Activated CD4-positive, alpha-beta T cell treated with anti-CD3 and anti-CD28 coated beads, Interleukin-2, amount 10 ng/mL, durations not matched to agents 24 days and 14 days (primary cell): ENCODE measurements around the gene ACTL7B. TPM values are rescaled to one million over a fixed set of nuclear protein-coding genes. Genes with fewer than 3 reads are reported as not detected.
A peak's percentile ranks its signal among the peaks of the same experiment; 100 is the strongest.
"Not testable (repeated sequence)": the region's sequence is repeated elsewhere in the genome, so short reads cannot be mapped to it uniquely, and the experiment has no call there.

Experiments used
- DNase-seq: peaks from one replicate; pipeline ENCODE4 v3.0.0; 2022
- H3K27ac Mint-ChIP-seq: one replicate; pipeline ENCODE4 v1.8.0; 2022; ENCODE audit warnings: mild to moderate bottlenecking, mixed read lengths
- H3K27me3 Mint-ChIP-seq: one replicate; pipeline ENCODE4 v1.8.0; 2022; ENCODE audit warnings: mixed read lengths
- H3K36me3 Mint-ChIP-seq: one replicate; pipeline ENCODE4 v1.8.0; 2022; ENCODE audit warnings: low read depth, mild to moderate bottlenecking, mixed read lengths
- H3K4me1 Mint-ChIP-seq: one replicate; pipeline ENCODE4 v1.8.0; 2021; ENCODE audit warnings: mixed read lengths
- H3K4me3 Mint-ChIP-seq: one replicate; pipeline ENCODE4 v1.8.0; 2022; ENCODE audit warnings: mild to moderate bottlenecking, moderate library complexity, mixed read lengths
- H3K9me3 Mint-ChIP-seq: one replicate; pipeline ENCODE4 v1.8.0; 2021; ENCODE audit warnings: mixed read lengths
- intact Hi-C: fragments of 100-400 bp; cut with micrococcal nuclease; formaldehyde crosslinking; loops from one replicate; pipeline ENCODE4 v1.15.1; 2023
- total RNA-seq: library from RNA; stranded (reverse); gene quantifications from 2 replicates; pipeline ENCODE4 v1.2.3, GENCODE V29; 2022

ACTL7B gene
- total RNA-seq, 1 donor from 2014 or later: not detected

- Mint-ChIP-seq H3K27ac (no peak overlapping the region), H3K9me3 (no peaks in the 10 kb centered on the region), H3K4me3 (no peak overlapping the region), H3K27me3 (peaks cover 5% of the 10 kb centered on the region), H3K36me3 (no peaks in the 10 kb centered on the region), H3K4me1 (peaks cover 9% of the 10 kb centered on the region)
- no peak for DNase-seq
- intact Hi-C loops: no loop called here
Measured at GRCh38 chr9:108844856-108845255, 10.9 kb downstream of the ACTL7B start.

- intact Hi-C loops: no loop called here
- H3K4me3 Mint-ChIP-seq: no peak overlapping the region
- no peak for DNase-seq
- no peaks in the 10 kb centered on the region for H3K9me3 Mint-ChIP-seq
- peaks cover 9% of the 10 kb centered on the region for H3K4me1 Mint-ChIP-seq
- no peak overlapping the region for H3K27ac Mint-ChIP-seq
- no peaks in the 10 kb centered on the region for H3K36me3 Mint-ChIP-seq
- peaks cover 5% of the 10 kb centered on the region for H3K27me3 Mint-ChIP-seq
Measured at GRCh38 chr9:108844391-108844790, 11.4 kb downstream of the ACTL7B start.

DNA sequence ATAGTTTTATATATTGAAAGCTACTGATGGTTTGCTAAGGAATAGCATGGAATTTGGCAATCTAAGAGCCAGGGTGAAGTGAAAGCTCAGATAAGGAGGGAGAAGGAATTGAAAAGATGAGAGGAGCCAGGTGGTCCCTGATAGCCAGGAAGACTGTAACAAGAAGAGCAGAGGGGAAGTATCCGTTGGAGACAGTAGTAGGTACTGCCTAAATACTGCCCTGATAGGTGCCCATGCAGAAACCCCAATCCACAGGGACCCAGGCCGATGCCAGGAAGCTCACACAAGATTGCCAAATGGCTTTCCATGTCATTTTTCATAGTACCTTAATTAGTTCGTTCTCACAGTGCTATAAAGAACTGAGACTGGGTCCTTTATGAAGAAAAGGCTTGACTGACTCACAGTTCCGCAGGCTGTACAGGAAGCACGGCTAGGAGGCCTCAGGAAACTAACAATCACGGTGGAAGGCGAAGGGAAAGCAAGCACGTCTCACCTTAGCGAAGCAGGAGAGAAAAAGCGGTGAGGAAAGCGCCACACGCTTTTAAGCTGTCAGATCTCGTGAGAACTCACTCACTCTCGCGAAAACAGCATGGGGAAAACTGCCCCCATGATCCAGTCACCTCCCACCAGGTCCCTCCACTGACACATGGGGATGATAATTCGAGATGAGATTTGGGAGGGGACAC is 13.0 kb downstream of the ACTL7B start:
- no peaks in the 10 kb centered on the region for H3K36me3 Mint-ChIP-seq
- peak; percentile 72 for DNase-seq
- peaks cover 9% of the 10 kb centered on the region for H3K4me1 Mint-ChIP-seq
- peak overlapping the region; percentile 57 for H3K4me3 Mint-ChIP-seq
- intact Hi-C loops: no loop called here
- no peaks in the 10 kb centered on the region for H3K9me3 Mint-ChIP-seq
- peak overlapping the region; percentile 75 for H3K27ac Mint-ChIP-seq
- H3K27me3 Mint-ChIP-seq: peaks cover 5% of the 10 kb centered on the region

DNA sequence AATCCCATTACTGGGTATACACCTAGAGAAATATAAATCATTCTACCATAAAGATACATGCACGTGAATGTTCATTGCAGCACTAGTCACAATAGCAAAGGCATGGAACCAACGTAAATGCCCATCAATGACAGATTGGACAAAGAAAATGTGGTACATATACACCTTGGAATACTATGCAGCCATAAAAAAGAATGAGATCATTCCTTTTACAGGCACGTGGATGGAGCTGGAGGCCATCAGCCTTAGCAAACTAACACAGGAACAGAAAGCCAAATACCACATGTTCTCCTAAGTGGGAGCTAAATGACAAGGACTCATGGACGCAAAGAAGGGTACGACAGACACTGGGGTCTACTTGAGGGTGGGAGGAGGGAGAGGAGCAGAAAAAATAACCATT is 16.2 kb downstream of the ACTL7B start:
- H3K36me3 Mint-ChIP-seq, H3K4me3 Mint-ChIP-seq, intact Hi-C loops, H3K27me3 Mint-ChIP-seq, H3K9me3 Mint-ChIP-seq, DNase-seq, H3K27ac Mint-ChIP-seq: not testable (repeated sequence)
- peaks cover 12% of the 10 kb centered on the region for H3K4me1 Mint-ChIP-seq

GRCh38 chr9:108838017-108838416 is 17.8 kb downstream of the ACTL7B start:
- no peak overlapping the region for H3K27ac Mint-ChIP-seq
- intact Hi-C loops: no loop called here
- no peaks in the 10 kb centered on the region for H3K9me3 Mint-ChIP-seq
- H3K36me3 Mint-ChIP-seq: no peaks in the 10 kb centered on the region
- no peaks in the 10 kb centered on the region for H3K27me3 Mint-ChIP-seq
- H3K4me3 Mint-ChIP-seq: no peak overlapping the region
- peaks cover 12% of the 10 kb centered on the region for H3K4me1 Mint-ChIP-seq
- no peak for DNase-seq

DNA sequence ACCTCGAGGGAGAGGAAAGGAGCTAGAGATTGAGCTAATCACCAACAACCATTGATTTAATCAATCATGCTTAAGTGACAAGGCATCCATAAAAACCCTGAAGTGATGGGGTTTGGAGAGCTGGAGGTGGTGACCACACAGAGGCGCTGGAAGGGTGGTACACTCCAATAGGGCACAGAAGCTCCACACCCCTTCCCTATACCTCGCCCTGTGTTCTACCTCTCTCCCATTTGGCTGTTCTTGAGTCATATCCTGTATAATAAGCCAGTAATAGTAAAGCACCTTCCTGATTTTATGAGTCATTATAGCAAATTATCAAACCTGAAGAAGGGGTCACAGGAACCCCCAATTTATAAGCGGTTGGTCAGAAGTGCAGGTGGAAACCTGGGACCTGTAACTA is 18.3 kb downstream of the ACTL7B start:
- DNase-seq: no peak
- no peak overlapping the region for H3K27ac Mint-ChIP-seq
- intact Hi-C loops: no loop called here
- no peaks in the 10 kb centered on the region for H3K36me3 Mint-ChIP-seq
- peaks cover 7% of the 10 kb centered on the region for H3K4me1 Mint-ChIP-seq
- H3K4me3 Mint-ChIP-seq: no peak overlapping the region
- no peaks in the 10 kb centered on the region for H3K9me3 Mint-ChIP-seq
- H3K27me3 Mint-ChIP-seq: no peaks in the 10 kb centered on the region

DNA sequence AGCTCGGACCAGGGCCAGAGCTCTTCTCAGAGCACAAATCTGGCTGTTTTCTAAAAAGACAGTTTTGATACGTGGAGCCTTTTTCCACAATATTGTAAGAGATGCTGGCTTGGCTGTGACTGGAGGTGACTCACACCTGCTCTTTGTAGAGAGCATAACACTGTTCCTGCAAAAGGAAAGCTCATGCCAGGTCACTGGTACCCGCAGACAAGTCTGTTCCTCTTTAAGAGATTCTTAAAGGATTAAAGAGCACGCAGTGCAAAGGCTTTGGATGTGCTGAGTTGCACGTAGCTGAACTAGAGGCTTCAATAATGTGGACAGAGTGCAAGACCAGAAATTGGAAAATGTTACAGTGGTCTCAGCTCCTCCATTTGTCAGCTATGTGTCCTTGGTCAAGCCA is 19.0 kb downstream of the ACTL7B start:
- Mint-ChIP-seq H3K9me3 (no peaks in the 10 kb centered on the region), H3K27me3 (no peaks in the 10 kb centered on the region), H3K4me1 (peaks cover 3% of the 10 kb centered on the region), H3K36me3 (no peaks in the 10 kb centered on the region), H3K4me3 (no peak overlapping the region), H3K27ac (no peak overlapping the region)
- DNase-seq: no peak
- intact Hi-C loops: no loop called here

GRCh38 chr9:108836319-108836718 is 19.5 kb downstream of the ACTL7B start:
- H3K36me3 Mint-ChIP-seq: no peaks in the 10 kb centered on the region
- H3K4me1 Mint-ChIP-seq: peaks cover 3% of the 10 kb centered on the region
- intact Hi-C loops: no loop called here
- DNase-seq: no peak
- H3K27ac Mint-ChIP-seq: no peak overlapping the region
- H3K9me3 Mint-ChIP-seq: no peaks in the 10 kb centered on the region
- no peak overlapping the region for H3K4me3 Mint-ChIP-seq
- no peaks in the 10 kb centered on the region for H3K27me3 Mint-ChIP-seq

DNA sequence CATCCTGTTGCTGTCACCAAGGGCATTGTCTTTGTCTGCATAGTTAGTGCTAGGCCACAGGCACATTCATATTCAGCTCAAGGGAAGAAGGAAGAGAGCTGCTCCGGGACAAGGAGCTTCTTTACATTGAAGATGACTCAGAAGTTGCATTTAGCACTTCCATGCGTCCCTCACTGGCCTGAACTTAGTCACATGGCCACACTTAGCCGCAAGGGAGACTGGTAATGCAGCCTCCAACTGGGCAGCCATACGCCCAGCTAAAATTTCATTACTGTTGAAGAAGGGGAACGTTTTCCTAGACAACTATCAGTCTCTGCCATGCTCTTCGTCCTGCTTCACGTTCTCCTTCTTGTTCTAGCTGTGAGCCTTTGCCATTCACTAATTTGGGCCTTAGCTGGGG is 20.0 kb downstream of the ACTL7B start:
- Mint-ChIP-seq H3K9me3 (no peaks in the 10 kb centered on the region), H3K4me3 (no peak overlapping the region), H3K27me3 (no peaks in the 10 kb centered on the region), H3K36me3 (no peaks in the 10 kb centered on the region), H3K4me1 (peaks cover 3% of the 10 kb centered on the region), H3K27ac (no peak overlapping the region)
- DNase-seq: no peak
- intact Hi-C loops: no loop called here

GRCh38 chr9:108834959-108835665 is 20.7 kb downstream of the ACTL7B start:
- no peaks in the 10 kb centered on the region for H3K36me3 Mint-ChIP-seq
- no peaks in the 10 kb centered on the region for H3K27me3 Mint-ChIP-seq
- no peaks in the 10 kb centered on the region for H3K9me3 Mint-ChIP-seq
- peaks cover 7% of the 10 kb centered on the region for H3K4me1 Mint-ChIP-seq
- H3K4me3 Mint-ChIP-seq: no peak overlapping the region
- DNase-seq: no peak
- H3K27ac Mint-ChIP-seq: no peak overlapping the region
- intact Hi-C loops: no loop called here

DNA sequence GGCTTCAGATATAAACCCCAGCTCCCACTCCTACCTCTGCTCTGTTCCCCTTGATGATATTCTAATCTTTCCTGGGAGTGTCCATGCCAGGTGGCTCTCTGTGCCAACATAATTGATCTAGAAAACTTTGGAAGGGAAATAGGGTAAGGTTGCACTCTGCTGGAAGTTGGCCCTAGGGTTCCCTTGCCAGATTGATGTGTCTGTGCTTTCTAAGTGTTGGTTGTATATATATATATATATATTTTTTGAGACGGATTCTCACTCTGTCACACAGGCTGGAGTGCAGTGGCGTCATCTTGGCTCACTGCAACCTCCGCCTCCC is 23.6 kb downstream of the ACTL7B start:
- intact Hi-C loops: no loop called here
- Mint-ChIP-seq H3K36me3 (no peaks in the 10 kb centered on the region), H3K4me3 (no peak overlapping the region), H3K4me1 (peaks cover 7% of the 10 kb centered on the region), H3K27ac (no peak overlapping the region), H3K27me3 (peaks cover 2% of the 10 kb centered on the region), H3K9me3 (no peaks in the 10 kb centered on the region)
- no peak for DNase-seq

GRCh38 chr9:108831496-108832178 is 24.1 kb downstream of the ACTL7B start:
- no peaks in the 10 kb centered on the region for H3K36me3 Mint-ChIP-seq
- peaks cover 7% of the 10 kb centered on the region for H3K4me1 Mint-ChIP-seq

DNA sequence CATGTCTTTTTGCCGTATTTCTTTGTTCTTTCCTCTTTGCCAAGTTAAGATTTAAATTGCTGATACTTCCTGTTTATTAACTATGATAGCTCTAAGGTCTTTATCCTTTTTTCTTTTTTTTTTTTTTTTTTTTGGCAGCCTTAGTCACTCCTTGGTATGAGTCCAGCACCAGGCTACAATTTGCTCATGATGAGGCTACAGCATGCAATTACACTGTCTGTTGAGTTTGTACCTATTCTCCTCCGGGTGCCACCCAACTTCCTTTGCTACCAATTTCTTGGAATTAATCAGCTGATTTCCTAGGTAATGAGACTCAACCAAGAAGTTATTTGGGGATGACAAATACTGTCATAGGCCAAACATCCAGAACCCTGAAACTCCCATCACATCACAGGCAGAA is 25.5 kb downstream of the ACTL7B start:
- no peak overlapping the region for H3K4me3 Mint-ChIP-seq
- no peak for DNase-seq
- no peak overlapping the region for H3K27ac Mint-ChIP-seq
- H3K36me3 Mint-ChIP-seq: no peaks in the 10 kb centered on the region
- H3K27me3 Mint-ChIP-seq: peaks cover 2% of the 10 kb centered on the region
- H3K9me3 Mint-ChIP-seq: no peaks in the 10 kb centered on the region
- H3K4me1 Mint-ChIP-seq: peaks cover 7% of the 10 kb centered on the region
- intact Hi-C loops: no loop called here

More at GRCh38 chr9:108831496-108832178, 24.1 kb downstream of the ACTL7B start:
- Mint-ChIP-seq H3K9me3 (no peaks in the 10 kb centered on the region), H3K4me3 (no peak overlapping the region), H3K27me3 (peaks cover 2% of the 10 kb centered on the region), H3K27ac (no peak overlapping the region)
- no peak for DNase-seq
- intact Hi-C loops: no loop called here

DNA sequence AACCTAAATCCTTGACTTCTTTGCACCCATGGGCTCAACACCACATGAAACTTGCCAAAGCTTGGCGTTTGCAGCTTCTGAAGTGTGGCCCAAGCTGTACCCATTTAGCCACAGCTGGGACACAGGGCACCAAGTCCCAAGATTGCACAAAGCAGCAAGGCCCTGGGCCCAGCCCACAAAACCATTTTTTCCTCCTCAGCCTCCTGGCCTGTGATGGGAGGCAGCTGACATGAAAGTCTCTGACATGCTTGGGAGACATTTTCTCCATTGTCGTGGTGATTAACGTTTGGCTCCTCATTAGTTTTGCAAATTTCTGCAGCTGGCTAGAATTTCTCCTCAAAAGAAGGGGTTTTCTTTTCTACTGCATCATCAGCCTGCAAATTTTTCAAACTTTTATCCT is 32.0 kb downstream of the ACTL7B start:
- Mint-ChIP-seq H3K27me3 (peaks cover 2% of the 10 kb centered on the region), H3K27ac (no peak overlapping the region), H3K4me1 (no peaks in the 10 kb centered on the region), H3K4me3 (no peak overlapping the region), H3K9me3 (peaks cover 12% of the 10 kb centered on the region), H3K36me3 (no peaks in the 10 kb centered on the region)
- DNase-seq: no peak
- intact Hi-C loops: no loop called here
